GM12801 (cell line): ENCODE measurements around the gene PARD3B.

Experiments
- CTCF ChIP-seq: IDR thresholded peaks from one replicate; pipeline ENCODE4 v1.5.1; 2011; ENCODE audit warnings: control low read depth; ENCODE audit not compliant: insufficient read length; ENCODE audit errors: extremely low read depth

Gene PARD3B

GRCh38 chr2:204687776-204688175 lies 142.5 kb downstream of the PARD3B start:
- TF ChIP-seq CTCF: no peak

- TF ChIP-seq CTCF: no peak
Observed at GRCh38 chr2:204691911-204692510, 146.7 kb downstream of the PARD3B start.

- TF ChIP-seq CTCF: no peak
Observed at GRCh38 chr2:204692790-204693189, 147.5 kb downstream of the PARD3B start.

- no peak for TF ChIP-seq CTCF
Observed at GRCh38 chr2:204693262-204693661, 148.0 kb downstream of the PARD3B start.

- TF ChIP-seq CTCF: no peak
Observed at GRCh38 chr2:204695506-204695905, 150.2 kb downstream of the PARD3B start.

GRCh38 chr2:204696124-204696523 lies 150.8 kb downstream of the PARD3B start:
- no peak for TF ChIP-seq CTCF

- no peak for TF ChIP-seq CTCF
Observed at GRCh38 chr2:204705243-204705932, 160.1 kb downstream of the PARD3B start.
